Measurements from ENCODE around the gene L3MBTL4. TPM values are rescaled to one million over a fixed set of nuclear protein-coding genes. Genes with fewer than 3 reads are reported as not detected.

Gene L3MBTL4
- total and polyA plus RNA-seq, 2 experiments from 2014 or later: 4.1 to 14.1 TPM

DNA sequence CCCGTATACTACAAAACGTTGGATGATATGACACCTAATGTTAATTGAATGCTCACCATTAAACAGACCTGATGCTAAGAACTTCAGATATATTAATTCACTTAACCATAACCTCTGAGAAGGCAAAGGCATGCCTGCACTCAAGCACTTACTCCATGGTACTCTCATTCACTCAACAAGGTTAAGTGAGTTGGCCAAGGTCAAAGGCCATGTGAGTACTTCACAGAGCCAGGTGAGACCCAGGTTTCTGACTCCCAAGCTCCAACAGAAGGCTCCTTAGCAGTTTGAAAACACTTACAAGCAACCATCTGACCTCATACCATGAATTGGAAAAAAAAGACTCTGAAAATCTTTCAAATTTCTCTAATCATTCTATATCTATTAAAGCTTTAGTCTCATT is 198.8 kb downstream of the L3MBTL4 start:
- H3K4me2 ChIP-seq: no peak overlapping the region
- TF ChIP-seq EZH2 (IDR thresholded peaks at IDR 0.05; ENCODE audit: borderline replicate concordance): no peak
- TF ChIP-seq EZH2phosphoT487 (IDR thresholded peaks at IDR 0.05; ENCODE audit: low read depth, severe bottlenecking, unreplicated experiment): no peak
- TF ChIP-seq CTCF (IDR thresholded peaks at IDR 0.05; ENCODE audit: poor library complexity): no peak
- H3K4me3 ChIP-seq: no peak overlapping the region
- no peak for DNase-seq (ENCODE audit: low spot score)
- H4K20me1 ChIP-seq (ENCODE audit: insufficient read depth, poor library complexity, severe bottlenecking): no peaks in the 10 kb centered on the region
- H3K36me3 ChIP-seq (replicated peaks; ENCODE audit: insufficient read depth, low read depth): no peaks in the 10 kb centered on the region
- WGBS (ENCODE audit: low lambda C conversion rate, missing lambda C conversion rate): 87% methylated on average over 2 of the region's 2 CpGs
- H3K27ac ChIP-seq: no peak overlapping the region
- H3K79me2 ChIP-seq: no peaks in the 10 kb centered on the region
- no peaks in the 10 kb centered on the region for H3K9me2 ChIP-seq (replicated peaks; ENCODE audit: insufficient read depth)
- H3K9me3 ChIP-seq (ENCODE audit: low read depth): no peaks in the 10 kb centered on the region
- H3K4me1 ChIP-seq (ENCODE audit: insufficient read depth): no peaks in the 10 kb centered on the region
- no peaks in the 10 kb centered on the region for H3K27me3 ChIP-seq
- no peak overlapping the region for H2AFZ ChIP-seq

- 94% methylated on average over 1 of the region's 1 CpG for WGBS (ENCODE audit: low lambda C conversion rate, missing lambda C conversion rate)
- Histone ChIP-seq H3K36me3 (replicated peaks; ENCODE audit: insufficient read depth, low read depth) (no peaks in the 10 kb centered on the region), H3K4me2 (no peak overlapping the region), H3K27ac (peak overlapping the region; percentile 40), H4K20me1 (ENCODE audit: insufficient read depth, poor library complexity, severe bottlenecking) (no peaks in the 10 kb centered on the region), H3K4me1 (ENCODE audit: insufficient read depth) (peaks cover 6% of the 10 kb centered on the region), H2AFZ (no peak overlapping the region), H3K4me3 (no peak overlapping the region), H3K27me3 (no peaks in the 10 kb centered on the region), H3K9me2 (replicated peaks; ENCODE audit: insufficient read depth) (no peaks in the 10 kb centered on the region), H3K79me2 (no peaks in the 10 kb centered on the region), H3K9me3 (ENCODE audit: low read depth) (no peaks in the 10 kb centered on the region)
- TF ChIP-seq EZH2 (IDR thresholded peaks at IDR 0.05; ENCODE audit: borderline replicate concordance) (no peak), EZH2phosphoT487 (IDR thresholded peaks at IDR 0.05; ENCODE audit: low read depth, severe bottlenecking, unreplicated experiment) (no peak), CTCF (IDR thresholded peaks at IDR 0.05; ENCODE audit: poor library complexity) (no peak)
- DNase-seq (ENCODE audit: low spot score): no peak
These were observed 203.6 kb downstream of the L3MBTL4 start for GRCh38 chr18:6211174-6211504.

DNA sequence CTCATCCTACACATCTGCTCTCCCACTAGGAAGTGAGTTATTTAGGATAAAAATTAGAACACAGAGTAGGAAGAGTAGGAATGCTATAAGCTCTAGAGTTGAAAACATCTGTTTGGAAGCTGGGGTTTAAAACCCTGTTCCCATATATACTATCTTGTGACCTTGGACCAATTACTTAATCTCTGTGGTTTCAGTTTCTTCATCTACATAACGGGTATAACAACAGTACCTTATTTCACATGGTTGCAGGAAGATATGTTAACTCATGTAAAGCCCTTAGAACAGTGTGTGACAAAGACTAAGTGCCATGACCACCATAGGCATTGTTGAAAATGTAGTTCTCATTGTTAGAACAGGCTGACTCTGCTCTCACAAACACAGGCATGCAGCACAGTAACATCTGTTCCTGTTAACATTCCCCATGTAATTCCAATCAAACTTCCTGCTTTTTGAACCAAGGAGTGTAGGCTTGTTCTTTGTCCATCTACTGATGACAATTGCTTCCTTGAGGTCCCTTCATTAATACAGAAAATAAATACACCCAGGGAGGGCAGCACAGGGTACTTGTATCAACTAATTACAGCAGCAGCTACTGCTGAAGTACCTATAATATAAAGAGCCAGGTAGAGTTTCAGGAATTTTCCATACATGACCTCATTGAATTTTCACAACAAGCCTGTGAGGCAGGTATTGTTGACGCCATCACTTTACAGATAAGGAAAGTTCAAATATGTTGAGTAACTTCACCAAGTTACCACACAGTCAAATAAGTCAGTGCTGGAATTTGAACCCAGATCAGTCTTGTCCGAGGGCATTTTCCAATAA is 204.2 kb downstream of the L3MBTL4 start:
- no peaks in the 10 kb centered on the region for H3K9me3 ChIP-seq (ENCODE audit: low read depth)
- no peaks in the 10 kb centered on the region for H3K27me3 ChIP-seq
- DNase-seq (ENCODE audit: low spot score): peak; percentile 57
- H3K4me3 ChIP-seq: no peak overlapping the region
- H3K4me1 ChIP-seq (ENCODE audit: insufficient read depth): peaks cover 6% of the 10 kb centered on the region
- H3K9me2 ChIP-seq (replicated peaks; ENCODE audit: insufficient read depth): no peaks in the 10 kb centered on the region
- H3K36me3 ChIP-seq (replicated peaks; ENCODE audit: insufficient read depth, low read depth): no peaks in the 10 kb centered on the region
- H3K4me2 ChIP-seq: no peak overlapping the region
- no peak overlapping the region for H2AFZ ChIP-seq
- no peaks in the 10 kb centered on the region for H3K79me2 ChIP-seq
- TF ChIP-seq CTCF (IDR thresholded peaks at IDR 0.05; ENCODE audit: poor library complexity): no peak
- no peak for TF ChIP-seq EZH2 (IDR thresholded peaks at IDR 0.05; ENCODE audit: borderline replicate concordance)
- TF ChIP-seq EZH2phosphoT487 (IDR thresholded peaks at IDR 0.05; ENCODE audit: low read depth, severe bottlenecking, unreplicated experiment): no peak
- WGBS (ENCODE audit: low lambda C conversion rate, missing lambda C conversion rate): 50% methylated on average over 3 of the region's 3 CpGs
- H3K27ac ChIP-seq: peak overlapping the region; percentile 59
- no peaks in the 10 kb centered on the region for H4K20me1 ChIP-seq (ENCODE audit: insufficient read depth, poor library complexity, severe bottlenecking)

Data from hepatocyte (in vitro differentiated cells).